Skin of body (tissue), 2 donors: ENCODE results near the gene AKAP13. TPM values are rescaled to one million over a fixed set of nuclear protein-coding genes. Genes with fewer than 3 reads are reported as not detected.
"Not testable (repeated sequence)": the region's sequence is repeated elsewhere in the genome, so short reads cannot be mapped to it uniquely, and the experiment has no call there.

Source experiments
- DNase-seq: peaks from one replicate; lab custom pipeline; 2025; lab: John Stamatoyannopoulos, UW
- total RNA-seq: library from RNA; depleted of rRNA; stranded (reverse); fragments of >200 nt; gene quantifications from one replicate; pipeline ENCODE4 v1.2.3, GENCODE V29; 2014

AKAP13 gene, protein sequence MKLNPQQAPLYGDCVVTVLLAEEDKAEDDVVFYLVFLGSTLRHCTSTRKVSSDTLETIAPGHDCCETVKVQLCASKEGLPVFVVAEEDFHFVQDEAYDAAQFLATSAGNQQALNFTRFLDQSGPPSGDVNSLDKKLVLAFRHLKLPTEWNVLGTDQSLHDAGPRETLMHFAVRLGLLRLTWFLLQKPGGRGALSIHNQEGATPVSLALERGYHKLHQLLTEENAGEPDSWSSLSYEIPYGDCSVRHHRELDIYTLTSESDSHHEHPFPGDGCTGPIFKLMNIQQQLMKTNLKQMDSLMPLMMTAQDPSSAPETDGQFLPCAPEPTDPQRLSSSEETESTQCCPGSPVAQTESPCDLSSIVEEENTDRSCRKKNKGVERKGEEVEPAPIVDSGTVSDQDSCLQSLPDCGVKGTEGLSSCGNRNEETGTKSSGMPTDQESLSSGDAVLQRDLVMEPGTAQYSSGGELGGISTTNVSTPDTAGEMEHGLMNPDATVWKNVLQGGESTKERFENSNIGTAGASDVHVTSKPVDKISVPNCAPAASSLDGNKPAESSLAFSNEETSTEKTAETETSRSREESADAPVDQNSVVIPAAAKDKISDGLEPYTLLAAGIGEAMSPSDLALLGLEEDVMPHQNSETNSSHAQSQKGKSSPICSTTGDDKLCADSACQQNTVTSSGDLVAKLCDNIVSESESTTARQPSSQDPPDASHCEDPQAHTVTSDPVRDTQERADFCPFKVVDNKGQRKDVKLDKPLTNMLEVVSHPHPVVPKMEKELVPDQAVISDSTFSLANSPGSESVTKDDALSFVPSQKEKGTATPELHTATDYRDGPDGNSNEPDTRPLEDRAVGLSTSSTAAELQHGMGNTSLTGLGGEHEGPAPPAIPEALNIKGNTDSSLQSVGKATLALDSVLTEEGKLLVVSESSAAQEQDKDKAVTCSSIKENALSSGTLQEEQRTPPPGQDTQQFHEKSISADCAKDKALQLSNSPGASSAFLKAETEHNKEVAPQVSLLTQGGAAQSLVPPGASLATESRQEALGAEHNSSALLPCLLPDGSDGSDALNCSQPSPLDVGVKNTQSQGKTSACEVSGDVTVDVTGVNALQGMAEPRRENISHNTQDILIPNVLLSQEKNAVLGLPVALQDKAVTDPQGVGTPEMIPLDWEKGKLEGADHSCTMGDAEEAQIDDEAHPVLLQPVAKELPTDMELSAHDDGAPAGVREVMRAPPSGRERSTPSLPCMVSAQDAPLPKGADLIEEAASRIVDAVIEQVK (N-terminal part only)
- total RNA-seq = 160 TPM

DNA sequence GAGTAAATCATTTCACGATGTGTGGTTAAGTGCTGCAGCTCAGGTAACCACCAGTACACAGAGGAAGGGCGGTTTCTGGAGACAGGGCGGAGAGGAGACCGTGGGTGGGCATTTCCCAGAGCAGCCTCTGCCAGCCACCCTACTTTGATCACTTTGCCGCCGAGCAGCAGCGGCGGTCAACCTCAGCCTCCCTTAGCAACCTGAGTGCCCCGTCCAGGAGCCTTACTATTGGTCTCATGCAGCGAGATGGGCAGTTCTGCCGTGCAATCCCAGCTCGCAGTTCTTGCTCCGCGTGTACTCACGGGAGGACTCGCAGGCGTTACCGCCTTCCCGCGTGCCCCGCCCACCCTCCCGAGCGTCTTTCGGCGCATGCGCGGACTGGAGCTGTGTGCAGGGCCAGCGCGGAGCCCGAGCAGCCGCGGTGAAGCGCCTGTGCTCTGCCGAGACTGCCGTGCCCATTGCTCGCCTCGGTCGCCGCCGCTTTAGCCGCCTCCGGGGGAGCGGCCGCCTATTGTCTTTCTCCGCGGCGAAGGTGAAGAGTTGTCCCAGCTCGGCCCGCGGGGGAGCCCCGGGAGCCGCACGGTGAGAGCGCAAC is at the start of gene AKAP13:
AKAP13 (plus strand) TSS at position 387 of the 595 bp plus-strand sequence. CDS start 105,118 bp downstream, outside the sequence.
- peak; percentile 96 for DNase-seq

DNA sequence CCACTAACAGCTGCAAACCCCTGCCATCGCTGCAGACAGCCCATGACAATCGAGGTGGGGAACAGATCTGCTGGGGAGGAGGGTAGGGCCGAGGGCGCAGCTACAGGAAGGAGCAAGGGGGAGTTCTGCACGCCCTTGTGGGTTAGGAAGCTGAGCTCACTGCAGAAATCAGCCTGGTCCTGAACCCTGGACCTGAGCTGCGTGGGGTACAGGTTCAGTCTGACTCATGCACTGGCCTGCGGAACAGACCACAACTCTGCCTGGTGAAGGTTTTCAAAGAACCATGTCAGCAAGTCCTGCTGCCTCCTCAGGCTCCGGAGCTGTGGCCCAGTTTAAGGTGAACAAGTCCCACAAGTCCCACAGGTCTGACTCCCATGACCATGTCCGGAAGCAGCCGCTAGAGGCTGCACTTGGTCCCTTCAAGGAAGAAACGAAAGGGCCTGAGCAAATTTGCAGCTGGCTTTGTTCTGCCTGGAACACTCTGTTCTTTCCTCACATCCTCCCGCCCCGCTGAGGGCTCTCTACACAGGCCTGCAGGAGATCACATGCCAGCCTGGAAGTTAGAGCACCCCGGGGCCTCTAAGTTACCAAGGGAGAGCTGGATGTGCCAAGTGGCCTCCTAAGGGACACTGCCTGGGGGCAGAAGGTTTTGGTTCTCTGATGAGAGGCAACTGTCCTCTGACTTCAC is 49.4 kb upstream of the AKAP13 start:
- DNase-seq = peak; percentile 79

DNA sequence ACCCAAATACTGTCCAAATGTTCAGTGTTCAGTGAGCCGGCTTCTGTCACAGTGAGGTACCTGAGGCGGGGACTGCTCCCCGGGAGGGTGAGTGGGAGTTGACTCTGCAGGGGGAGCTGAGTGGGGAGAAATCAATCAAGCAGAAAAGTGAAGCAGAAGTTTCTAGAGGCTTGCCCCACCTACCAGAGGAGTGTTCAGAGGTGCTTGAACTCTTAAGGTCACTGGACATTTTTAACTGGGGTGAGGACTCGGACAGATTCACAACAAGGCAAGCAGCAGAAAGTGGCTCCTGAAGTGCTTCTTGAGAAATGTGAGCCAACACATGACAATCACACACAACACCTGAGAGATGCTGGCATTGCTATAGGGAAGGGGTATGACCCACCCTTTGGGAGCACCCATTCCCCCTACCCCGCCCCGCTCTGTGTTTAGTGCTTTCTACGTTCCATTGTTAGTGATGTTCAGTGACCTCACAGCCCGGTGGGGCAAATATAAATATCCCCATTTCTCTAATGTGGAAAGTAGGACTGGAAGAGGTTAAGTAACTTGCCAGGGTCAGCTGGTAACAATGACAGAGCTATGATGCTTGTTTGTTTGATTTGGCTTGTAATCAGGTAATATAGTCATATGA is 48.6 kb upstream of the AKAP13 start:
- DNase-seq = no peak

DNA sequence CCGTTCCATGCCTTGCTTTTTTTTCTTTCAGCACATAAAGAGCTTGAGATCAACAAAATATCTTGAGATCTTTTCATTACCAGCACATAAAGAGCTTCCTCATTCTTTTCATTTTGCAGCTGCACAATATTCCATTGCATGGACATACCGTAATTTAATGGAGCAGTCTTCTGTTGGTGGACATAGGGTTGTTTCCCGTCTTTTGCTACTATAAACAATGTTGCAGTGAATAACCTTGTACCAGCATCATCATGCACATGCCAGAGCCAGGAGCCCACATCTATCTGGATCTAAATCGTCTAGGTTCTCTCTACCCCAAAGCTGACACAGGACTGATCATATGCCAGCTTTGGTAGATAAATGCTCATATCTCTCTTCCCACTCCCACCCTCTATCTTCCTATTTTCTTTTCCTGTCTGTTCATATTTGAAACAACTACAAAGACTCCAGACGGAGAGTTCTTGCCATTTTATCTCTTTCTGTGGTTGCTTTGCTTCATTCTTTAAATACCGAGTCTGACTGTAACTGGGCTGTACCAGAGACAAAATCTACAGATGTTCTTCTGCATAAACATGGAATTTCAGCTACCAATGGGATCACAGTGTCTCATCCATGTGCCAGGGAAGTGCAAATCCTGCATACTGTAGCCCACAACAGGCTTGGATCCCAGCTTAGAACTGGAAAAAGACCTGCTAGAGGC is 47.1 kb upstream of the AKAP13 start:
- DNase-seq = no peak

DNA sequence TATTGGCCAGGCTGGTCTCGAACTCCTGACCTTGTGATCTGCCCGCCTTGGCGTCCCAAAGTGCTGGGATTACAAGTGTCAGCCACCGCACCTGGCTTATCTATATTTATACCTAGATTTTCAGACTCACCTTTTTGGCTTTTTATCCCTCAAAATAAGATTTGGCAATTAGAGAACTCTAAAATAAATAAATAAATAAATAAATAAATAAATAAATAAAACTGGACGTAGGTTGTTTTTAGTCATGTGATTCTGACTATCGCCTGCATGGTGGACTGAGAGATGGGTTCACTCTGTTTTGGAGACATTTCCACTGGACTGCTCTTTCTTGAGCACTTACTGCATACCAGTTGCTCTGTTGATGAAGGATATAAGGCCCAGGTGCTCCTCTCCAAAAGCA is 46.2 kb upstream of the AKAP13 start:
- DNase-seq = no peak

DNA sequence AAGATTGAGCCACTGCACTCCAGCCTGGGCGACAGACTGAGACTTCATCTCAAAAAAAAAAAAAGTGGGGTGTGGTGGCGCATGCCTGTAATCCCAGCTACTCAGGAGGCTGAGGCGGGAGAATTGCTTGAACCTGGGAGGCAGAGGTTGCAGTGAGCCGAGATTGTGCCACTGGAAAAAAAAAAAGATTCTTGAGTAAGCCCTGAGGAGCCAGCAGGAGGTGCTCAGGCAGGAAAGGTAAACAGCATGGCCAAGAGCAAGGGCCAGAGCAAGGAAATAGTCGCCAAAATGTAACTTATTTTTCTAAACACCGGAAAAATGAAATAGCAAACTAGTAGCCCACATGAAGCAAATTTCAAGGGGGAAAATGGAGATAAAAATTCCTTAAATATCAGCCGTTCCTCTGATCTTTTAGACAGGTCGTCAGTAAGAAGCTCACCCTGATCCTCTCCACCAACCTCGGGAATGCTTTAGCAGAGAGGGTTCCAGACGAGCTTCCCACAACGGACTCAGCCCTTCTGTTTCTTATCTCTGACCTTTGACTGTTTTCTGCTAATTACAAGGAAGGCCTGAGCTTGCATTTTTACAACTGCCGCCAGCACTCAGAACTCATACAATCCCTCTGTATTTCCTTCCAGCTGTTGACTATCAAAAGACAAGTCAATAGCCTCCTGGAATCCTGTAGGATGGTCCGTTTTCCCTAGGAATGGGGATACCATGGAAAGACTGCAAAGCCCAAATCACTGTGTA is 45.0 kb upstream of the AKAP13 start:
- no peak for DNase-seq

DNA sequence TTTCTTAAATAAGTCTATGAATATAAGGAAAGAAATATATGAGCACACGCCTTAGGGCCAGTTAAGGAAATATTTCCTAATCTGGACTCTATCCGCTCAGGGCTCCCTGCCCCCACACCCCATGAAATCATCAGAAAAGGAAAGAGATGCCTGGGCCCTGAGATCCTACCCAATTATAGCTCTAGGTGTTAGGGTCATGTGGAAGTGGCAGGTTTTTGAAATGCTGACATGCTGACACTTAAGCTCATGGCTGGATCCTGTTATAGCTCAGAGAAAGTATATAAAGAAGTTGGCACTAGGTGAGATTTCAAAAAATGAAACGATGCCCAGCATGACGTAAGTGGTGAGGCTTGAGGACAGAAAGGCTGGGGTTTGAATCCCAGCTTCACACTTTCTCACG is 43.5 kb upstream of the AKAP13 start:
- DNase-seq = no peak

DNA sequence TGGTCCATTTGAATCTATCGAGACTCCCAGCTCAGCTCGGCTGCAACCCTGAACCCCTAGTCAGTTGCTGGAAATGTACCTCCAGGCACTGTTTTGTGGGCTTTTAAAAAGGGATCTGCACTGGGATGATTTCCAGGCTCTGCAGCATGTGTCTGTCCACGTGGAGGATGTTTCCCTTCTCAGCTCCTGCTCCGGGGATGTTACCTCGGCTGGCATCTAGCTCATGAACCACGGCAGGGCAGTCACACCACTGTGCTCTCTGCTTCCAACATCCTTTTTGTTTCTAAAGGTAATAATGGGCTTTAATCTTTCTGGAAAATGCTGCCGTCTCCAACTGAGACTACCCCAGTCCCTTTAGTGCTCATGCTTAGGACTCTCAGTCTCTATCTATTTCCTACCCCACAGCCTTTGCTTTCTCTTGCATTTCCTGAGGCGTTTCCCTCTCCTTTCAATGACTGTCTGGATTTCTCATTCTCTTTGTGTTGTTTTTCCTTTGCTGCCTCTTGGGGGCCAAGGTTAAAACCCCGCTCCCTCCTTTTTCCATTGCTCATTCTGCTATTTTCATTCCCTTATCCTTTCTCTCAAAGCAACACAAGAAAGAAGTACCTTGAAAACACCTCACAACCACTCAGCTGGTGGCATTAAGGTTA is 42.9 kb upstream of the AKAP13 start:
- DNase-seq = no peak

DNA sequence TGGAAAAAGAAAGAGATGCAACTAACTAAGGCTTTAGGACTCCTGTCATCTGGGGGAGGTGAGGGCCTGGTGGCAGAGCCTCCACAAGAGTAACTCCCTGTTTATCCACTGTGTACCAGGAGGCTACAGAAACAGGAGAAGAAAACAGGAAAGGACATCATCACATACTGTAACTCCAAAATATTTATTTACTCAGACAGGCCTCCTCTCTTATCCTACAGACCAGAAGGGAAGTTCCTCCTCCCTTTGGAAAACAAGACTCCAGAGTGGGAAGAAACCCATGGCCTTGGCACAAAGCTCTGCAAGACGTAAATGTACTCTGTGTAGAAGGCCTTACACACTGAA is 40.1 kb upstream of the AKAP13 start:
- DNase-seq = no peak

DNA sequence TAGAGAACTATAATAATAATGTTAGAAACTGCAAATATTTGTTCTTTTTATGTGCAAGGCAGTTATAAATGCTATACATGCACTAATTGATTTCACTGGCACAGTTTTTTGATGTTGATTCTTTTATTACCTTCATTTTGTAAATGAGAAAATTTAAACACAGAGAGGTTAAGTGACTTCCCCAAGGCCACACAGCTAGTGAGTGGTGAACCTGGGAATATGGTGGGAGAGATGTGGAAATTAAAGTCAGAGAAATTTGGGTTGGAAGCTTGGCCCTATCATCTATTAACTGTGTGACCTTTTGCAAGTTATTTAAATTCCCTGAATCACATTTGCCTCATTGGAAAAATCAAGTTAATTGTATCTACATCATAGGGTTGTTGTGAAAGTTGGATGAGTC is 39.6 kb upstream of the AKAP13 start:
- DNase-seq = no peak

DNA sequence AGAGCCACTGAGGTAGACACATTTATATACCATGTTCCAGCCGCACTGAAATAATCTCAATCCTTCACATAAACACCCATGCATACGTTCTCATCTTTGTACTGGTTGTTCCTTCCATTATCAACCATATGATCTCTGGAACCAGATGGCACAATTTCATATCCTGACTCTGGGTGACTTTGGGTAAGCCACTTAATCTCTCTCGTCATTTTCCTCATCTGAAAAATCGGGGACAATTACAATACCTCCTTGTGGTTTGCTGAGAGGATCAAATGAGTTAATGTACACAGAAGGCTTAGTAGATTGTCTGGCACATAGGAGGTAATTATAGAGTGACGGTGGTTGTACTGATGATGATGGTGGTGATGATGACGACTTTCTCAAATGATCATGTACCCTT is 38.2 kb upstream of the AKAP13 start:
- not testable (repeated sequence) for DNase-seq

DNA sequence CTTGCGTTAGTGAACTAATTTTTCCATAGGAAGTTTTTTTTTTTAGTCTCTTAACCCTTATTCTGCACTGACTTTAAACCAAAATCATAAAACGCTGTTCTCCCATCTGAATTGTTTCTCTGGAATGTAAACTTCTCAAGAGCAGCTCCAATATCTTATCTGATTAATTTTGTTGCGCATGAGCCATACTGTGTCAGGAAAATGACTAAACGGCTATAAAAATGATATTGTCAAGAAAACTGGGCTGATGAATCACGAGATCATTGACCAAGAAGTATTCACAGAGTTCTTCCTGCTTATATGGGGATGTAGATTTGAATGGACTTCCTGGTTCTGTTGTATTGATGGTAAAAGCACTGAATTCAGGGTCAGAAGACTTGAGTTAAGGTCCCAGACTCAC is 37.0 kb upstream of the AKAP13 start:
- DNase-seq = not testable (repeated sequence)

DNA sequence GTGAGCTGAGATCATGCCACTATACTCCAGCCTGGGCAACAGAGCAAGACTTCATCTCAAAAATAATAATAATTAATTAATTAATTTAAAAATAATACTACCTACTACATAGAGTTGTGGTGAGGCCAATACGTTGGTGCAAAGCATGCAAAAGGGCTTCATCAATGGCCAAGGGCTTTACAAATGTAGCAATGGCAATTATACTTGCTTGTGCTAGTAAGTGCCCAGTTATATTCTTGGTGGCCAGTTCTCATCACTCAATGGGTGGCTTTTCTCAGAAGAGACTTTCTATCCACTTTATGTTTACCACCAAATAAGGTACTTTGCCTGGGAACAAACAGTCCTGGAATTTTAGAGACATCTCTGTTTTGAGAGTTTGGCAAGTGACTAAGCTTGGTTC is 36.2 kb upstream of the AKAP13 start:
- not testable (repeated sequence) for DNase-seq

DNA sequence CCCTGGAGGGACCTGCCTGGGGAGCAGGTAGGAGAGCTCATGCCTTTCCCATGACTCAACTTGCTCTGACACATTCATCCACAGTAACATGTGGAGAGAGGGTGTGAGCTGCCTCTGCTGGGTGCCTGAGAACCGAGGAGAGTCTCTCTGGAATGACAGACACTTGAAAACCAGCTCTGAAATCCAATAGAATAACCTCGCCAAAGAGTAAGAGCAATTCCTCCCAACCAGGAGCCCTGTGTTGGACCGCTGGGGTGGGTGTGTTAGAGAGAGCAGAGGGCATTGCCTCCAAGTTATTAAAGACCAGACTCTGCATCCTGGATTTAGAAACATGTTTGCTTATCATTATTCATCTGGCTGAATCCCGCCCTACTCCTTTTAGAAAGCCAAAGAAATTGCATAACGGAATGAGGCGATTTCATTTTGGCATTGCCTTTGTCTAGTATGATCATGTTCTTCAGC is 35.7 kb upstream of the AKAP13 start:
- DNase-seq = peak; percentile 25

DNA sequence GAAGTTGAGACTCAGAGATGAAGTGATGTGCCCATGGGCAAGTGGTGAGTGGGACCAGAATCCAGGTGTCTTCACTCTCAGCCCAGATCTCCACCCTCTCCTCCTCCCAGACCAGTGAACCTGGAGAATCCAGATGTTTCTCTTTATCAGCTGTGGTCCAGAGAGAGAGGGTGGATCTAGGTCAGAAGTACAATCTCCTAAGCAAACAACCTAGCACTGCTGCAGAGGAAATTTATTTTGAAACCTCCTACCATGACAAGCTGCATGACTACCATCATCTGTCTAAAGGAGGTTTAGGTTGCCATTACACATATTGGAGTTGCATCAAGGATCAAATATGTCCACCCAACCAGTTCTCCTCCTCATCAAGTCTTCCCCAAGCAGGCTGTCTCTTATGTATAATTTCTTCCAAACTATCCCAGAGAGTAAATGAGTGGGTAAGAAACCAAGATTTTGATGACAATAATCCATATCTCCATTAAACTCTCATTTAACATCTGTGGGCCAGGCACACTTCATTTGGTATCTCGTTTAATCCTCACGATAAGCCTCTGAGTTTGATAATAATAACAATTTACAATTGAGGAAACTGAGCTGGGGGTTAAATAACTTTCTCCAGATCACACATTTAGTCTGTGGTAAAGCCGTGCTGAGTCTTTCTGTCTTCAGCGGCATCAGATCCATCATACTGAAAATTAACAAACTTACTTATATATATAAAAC is 35.0 kb upstream of the AKAP13 start:
- not testable (repeated sequence) for DNase-seq

DNA sequence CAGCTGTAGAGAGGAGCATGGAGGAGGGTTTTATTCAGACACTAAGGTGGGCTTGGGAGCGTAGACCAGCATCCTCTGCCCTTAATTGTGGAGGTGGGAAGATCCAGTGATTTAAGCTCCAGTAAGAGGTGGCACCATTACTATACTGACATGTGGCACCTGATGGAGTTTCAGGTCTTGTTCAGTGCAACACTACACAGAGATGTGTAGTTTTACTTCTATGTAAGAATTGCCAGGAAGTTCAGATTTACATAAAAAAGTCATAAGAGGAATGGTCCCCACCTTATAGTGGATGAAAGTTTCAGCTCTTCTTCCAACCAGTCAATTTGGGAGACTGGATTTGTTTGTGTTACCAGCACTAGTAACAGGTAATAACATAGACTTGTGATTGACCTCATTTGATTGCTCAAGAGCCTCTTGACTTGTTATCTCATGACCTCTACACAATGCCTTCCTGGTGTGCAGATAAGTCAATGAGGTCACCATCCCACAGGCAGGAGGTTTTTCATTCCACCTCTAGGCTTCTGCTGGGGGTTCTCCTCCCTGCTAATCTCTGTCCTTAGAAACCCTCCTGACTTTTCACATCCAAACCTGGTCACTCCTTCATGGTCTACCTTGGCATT is 33.8 kb upstream of the AKAP13 start:
- not testable (repeated sequence) for DNase-seq
